Natural killer cell (primary cell): ENCODE measurements around the gene ZMYND19. TPM values are rescaled to one million over a fixed set of nuclear protein-coding genes. Genes with fewer than 3 reads are reported as not detected.
"Not testable (repeated sequence)": the region's sequence is repeated elsewhere in the genome, so short reads cannot be mapped to it uniquely, and the experiment has no call there.

Experiments used
- ATAC-seq, 3 donors: fragments of 150-1000 bp in 2 of 3; fragments of 200-7000 bp in 1 of 3; cut with Tn5 transposase; 1 replicate in 1 of 3; 2 replicates in 2 of 3; pipeline ENCODE4 v1.10.0; 2021; ENCODE audit warnings: mild to moderate bottlenecking in 2 of 3, moderate library complexity in 2 of 3
- DNase-seq, 2 donors: peaks; one replicate each; pipeline versions ENCODE4 v3.0.0 to v3.0.0-alpha.2; 2013 to 2021; ENCODE audit warnings: mixed read lengths in 1 of 2
- H3K27ac ChIP-seq: one replicate; pipeline ENCODE4 v1.5.1; 2013; ENCODE audit warnings: mild to moderate bottlenecking, low read length
- H3K27me3 ChIP-seq: one replicate; pipeline ENCODE4 v1.6.1; 2013; ENCODE audit warnings: low read length; ENCODE audit not compliant: control insufficient read depth, insufficient read depth
- H3K36me3 ChIP-seq: one replicate; pipeline ENCODE4 v1.6.1; 2013; ENCODE audit warnings: low read length; ENCODE audit not compliant: control insufficient read depth, insufficient read depth
- H3K4me1 ChIP-seq: one replicate; pipeline ENCODE4 v1.6.1; 2013; ENCODE audit warnings: low read length; ENCODE audit not compliant: control insufficient read depth, insufficient read depth
- H3K4me3 ChIP-seq: one replicate; pipeline ENCODE4 v1.5.1; 2013; ENCODE audit warnings: low read length
- H3K9me3 ChIP-seq: one replicate; pipeline ENCODE4 v1.6.1; 2013; ENCODE audit warnings: low read length; ENCODE audit not compliant: control insufficient read depth, insufficient read depth
- H3K27ac Mint-ChIP-seq, 2 donors: one replicate each; pipeline ENCODE4 v1.8.0; 2022; ENCODE audit warnings: mild to moderate bottlenecking in 2 of 2, mixed read lengths in 2 of 2, moderate library complexity in 1 of 2
- H3K27me3 Mint-ChIP-seq, 2 donors: one replicate each; pipeline ENCODE4 v1.8.0; 2022; ENCODE audit warnings: low read depth in 2 of 2, mixed read lengths in 2 of 2
- H3K36me3 Mint-ChIP-seq: one replicate; pipeline ENCODE4 v1.8.0; 2022; ENCODE audit warnings: mixed read lengths
- H3K4me1 Mint-ChIP-seq, 2 donors: one replicate each; pipeline ENCODE4 v1.8.0; 2022; ENCODE audit warnings: mixed read lengths in 2 of 2
- H3K4me3 Mint-ChIP-seq: one replicate; pipeline ENCODE4 v1.8.0; 2022; ENCODE audit warnings: mild to moderate bottlenecking, moderate library complexity, mixed read lengths
- H3K9me3 Mint-ChIP-seq, 2 donors: one replicate each; pipeline ENCODE4 v1.8.0; 2022; ENCODE audit warnings: mixed read lengths in 2 of 2
- WGBS: methylation state at CpG from one replicate; pipeline ENCODE4 v1.1.7; 2013; ENCODE audit warnings: missing lambda C conversion rate; ENCODE audit not compliant: insufficient coverage; 5-methylcytosine and 5-hydroxymethylcytosine counted together
- intact Hi-C: fragments of 100-400 bp; cut with micrococcal nuclease; formaldehyde crosslinking; loops from one replicate; pipeline ENCODE4 v1.14.2; 2022
- total RNA-seq, 4 donors: library from RNA; stranded (reverse); fragments of 120-200 nt in 1 of 4; gene quantifications; one replicate each; pipeline versions ENCODE4 v1.2.3 to v1.2.4, GENCODE V29; 2013 to 2022
- TF ChIP-seq, protein P1 (sequence below): fragments of 200-600 bp; IDR thresholded peaks from one replicate; pipeline ENCODE4 v1.8.0; 2022; ENCODE audit warnings: antibody characterized with exemption

The ZMYND19 gene
- total RNA-seq, 3 donors from 2014 or later (not counting 1 experiment from before 2014, with no cell fraction given) = 6.5 to 18.8 (median 16.3) TPM

DNA sequence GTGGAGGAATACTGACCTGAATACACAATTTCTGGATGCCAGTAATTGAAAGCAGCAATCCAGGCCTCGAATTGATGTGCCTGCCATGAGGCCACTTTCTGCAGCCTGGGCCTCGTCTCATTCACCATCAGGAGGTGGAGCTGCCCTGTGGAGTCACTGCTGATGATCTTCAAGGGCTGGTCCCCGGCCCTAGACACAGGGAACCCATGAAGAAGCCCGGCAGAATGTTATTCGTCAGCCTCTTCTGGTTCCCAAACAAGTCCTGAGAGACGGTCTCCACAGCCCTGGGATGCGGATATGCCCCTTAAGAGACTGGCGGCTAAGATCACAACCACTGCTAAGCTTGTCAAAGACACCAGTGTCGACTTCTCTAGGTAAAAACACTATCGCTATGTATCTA lies 16.1 kb downstream of the ZMYND19 start:
- 95% methylated on average over 10 of the region's 10 CpGs for WGBS
- no peak overlapping the region for H3K4me3 ChIP-seq
- peaks cover 19% of the 10 kb centered on the region for H3K36me3 ChIP-seq
- no peak for ATAC-seq
- TF ChIP-seq, protein P1, sequence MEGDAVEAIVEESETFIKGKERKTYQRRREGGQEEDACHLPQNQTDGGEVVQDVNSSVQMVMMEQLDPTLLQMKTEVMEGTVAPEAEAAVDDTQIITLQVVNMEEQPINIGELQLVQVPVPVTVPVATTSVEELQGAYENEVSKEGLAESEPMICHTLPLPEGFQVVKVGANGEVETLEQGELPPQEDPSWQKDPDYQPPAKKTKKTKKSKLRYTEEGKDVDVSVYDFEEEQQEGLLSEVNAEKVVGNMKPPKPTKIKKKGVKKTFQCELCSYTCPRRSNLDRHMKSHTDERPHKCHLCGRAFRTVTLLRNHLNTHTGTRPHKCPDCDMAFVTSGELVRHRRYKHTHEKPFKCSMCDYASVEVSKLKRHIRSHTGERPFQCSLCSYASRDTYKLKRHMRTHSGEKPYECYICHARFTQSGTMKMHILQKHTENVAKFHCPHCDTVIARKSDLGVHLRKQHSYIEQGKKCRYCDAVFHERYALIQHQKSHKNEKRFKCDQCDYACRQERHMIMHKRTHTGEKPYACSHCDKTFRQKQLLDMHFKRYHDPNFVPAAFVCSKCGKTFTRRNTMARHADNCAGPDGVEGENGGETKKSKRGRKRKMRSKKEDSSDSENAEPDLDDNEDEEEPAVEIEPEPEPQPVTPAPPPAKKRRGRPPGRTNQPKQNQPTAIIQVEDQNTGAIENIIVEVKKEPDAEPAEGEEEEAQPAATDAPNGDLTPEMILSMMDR = no peak
- H3K4me1 ChIP-seq = peaks cover 20% of the 10 kb centered on the region
- no peak overlapping the region for H3K27ac Mint-ChIP-seq
- H3K36me3 Mint-ChIP-seq = peaks cover 10% of the 10 kb centered on the region
- no peak overlapping the region for H3K27ac ChIP-seq
- intact Hi-C loops = no loop called here
- H3K9me3 ChIP-seq = no peaks in the 10 kb centered on the region
- DNase-seq = no peak
- no peak overlapping the region for H3K4me3 Mint-ChIP-seq
- H3K27me3 ChIP-seq = no peaks in the 10 kb centered on the region
- H3K27me3 Mint-ChIP-seq = no peaks in the 10 kb centered on the region
- peaks cover 28 to 31% of the 10 kb centered on the region in 2 donors for H3K4me1 Mint-ChIP-seq
- H3K9me3 Mint-ChIP-seq = no peaks in the 10 kb centered on the region

DNA sequence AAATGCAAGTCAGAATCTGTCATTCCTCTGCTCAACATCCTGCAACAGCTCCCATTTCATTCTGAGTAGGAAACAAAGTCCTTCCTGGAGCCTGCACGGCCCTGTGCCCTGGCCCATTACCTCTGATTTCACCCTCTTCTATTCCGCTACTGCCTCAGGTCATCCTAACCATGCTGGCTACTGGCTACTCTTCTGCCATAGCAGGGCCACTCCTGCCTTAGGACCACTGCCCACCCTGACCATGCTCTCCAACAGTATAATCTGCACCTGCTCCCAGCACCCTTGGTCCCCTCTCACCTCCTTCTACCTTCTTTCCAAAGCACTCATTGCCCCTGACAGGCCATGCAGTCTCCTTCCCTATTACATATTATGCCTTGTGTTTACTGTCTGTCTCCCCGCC lies 19.7 kb downstream of the ZMYND19 start:
- Histone ChIP-seq H3K4me3 (no peak overlapping the region), H3K36me3 (peaks cover 15% of the 10 kb centered on the region), H3K9me3 (no peaks in the 10 kb centered on the region), H3K27ac (no peak overlapping the region), H3K4me1 (no peaks in the 10 kb centered on the region), H3K27me3 (no peaks in the 10 kb centered on the region)
- H3K4me3 Mint-ChIP-seq = no peak overlapping the region
- TF ChIP-seq, protein P1 = no peak
- H3K4me1 Mint-ChIP-seq = peaks cover 7 to 23% of the 10 kb centered on the region in 2 donors
- H3K36me3 Mint-ChIP-seq = peaks cover 10% of the 10 kb centered on the region
- intact Hi-C loops = no loop called here
- DNase-seq (no peak), ATAC-seq (no peak)
- H3K27ac Mint-ChIP-seq = peak overlapping the region in 1 of 2 donors; percentile 67
- H3K9me3 Mint-ChIP-seq = no peaks in the 10 kb centered on the region
- H3K27me3 Mint-ChIP-seq = no peaks in the 10 kb centered on the region
- WGBS = 98% methylated on average over 3 of the region's 3 CpGs

DNA sequence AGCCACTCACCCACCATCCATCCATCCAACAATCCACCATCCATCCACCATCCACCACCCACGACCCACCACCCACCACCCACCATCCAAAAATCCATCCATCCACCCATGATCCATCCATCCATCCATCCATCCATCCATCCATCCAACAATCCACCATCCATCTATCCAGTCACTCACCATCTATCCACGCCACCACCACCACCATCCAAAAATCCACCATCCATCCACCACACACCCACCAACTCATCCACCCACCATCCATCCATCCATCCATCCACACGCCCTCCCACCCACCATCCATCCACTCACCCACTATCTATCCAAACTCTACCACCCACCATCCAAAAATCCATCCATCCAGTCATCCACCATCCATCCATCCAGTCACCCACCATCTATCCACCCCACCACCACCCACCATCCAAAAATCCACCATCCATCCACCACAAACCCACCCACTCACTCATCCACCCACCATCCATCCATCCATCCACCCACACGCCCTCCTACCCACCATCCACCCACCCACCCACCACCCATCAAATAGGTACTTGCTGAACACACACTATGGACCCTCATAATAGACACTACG lies 20.6 kb downstream of the ZMYND19 start:
- Histone ChIP-seq H3K9me3 (no peaks in the 10 kb centered on the region), H3K4me1 (no peaks in the 10 kb centered on the region), H3K27ac (no peak overlapping the region), H3K27me3 (no peaks in the 10 kb centered on the region), H3K36me3 (peaks cover 16% of the 10 kb centered on the region), H3K4me3 (no peak overlapping the region)
- Mint-ChIP-seq H3K4me1 (peaks cover 0 to 15% of the 10 kb centered on the region in 2 donors), H3K36me3 (peaks cover 10% of the 10 kb centered on the region), H3K27me3 (no peaks in the 10 kb centered on the region), H3K27ac (peak overlapping the region in 1 of 2 donors; percentile 67), H3K9me3 (no peaks in the 10 kb centered on the region), H3K4me3 (no peak overlapping the region)
- no peak for DNase-seq
- WGBS = 96% methylated on average over 5 of the region's 5 CpGs
- ATAC-seq = no peak
- intact Hi-C loops = no loop called here
- TF ChIP-seq, protein P1 = no peak

DNA sequence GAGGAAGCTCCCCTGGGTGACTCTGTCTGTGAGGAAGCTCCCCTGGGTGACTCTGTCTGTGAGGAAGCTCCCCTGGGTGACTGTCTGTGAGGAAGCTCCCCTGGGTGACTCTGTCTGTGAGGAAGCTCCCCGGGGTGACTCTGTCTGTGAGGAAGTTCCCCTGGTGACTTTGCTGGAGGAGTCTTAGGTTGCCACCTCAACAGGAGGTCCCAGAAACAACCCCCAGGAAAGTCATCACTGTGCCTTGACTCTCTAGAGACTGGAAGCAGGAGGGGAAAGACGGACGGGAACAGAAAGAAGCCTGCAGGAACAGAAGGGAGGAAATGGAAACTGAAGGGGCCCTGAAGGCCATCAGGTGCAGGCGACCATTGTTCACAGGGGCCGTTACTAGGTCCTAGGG lies 21.9 kb downstream of the ZMYND19 start:
- H3K9me3 ChIP-seq, H3K4me3 Mint-ChIP-seq, H3K27ac ChIP-seq, H3K27me3 Mint-ChIP-seq, H3K27me3 ChIP-seq, H3K4me3 ChIP-seq, ATAC-seq, H3K9me3 Mint-ChIP-seq, intact Hi-C loops, DNase-seq, H3K4me1 ChIP-seq: not testable (repeated sequence)
- WGBS = 82% methylated on average over 5 of the region's 5 CpGs
- peaks cover 24% of the 10 kb centered on the region for H3K36me3 ChIP-seq
- Mint-ChIP-seq H3K36me3 (peaks cover 10% of the 10 kb centered on the region), H3K4me1 (peaks cover 0 to 21% of the 10 kb centered on the region in 2 donors), H3K27ac (peak overlapping the region in 1 of 2 donors; percentile 65)
